GM12872 (cell line): ENCODE measurements around the gene TOM1L2.

ENCODE experiments used
- CTCF ChIP-seq: IDR thresholded peaks from 3 replicates; pipeline ENCODE4 v1.5.1; 2011; ENCODE audit warnings: low read depth, mild to moderate bottlenecking, low read length, moderate library complexity; ENCODE audit not compliant: insufficient read depth

The TOM1L2 gene

DNA sequence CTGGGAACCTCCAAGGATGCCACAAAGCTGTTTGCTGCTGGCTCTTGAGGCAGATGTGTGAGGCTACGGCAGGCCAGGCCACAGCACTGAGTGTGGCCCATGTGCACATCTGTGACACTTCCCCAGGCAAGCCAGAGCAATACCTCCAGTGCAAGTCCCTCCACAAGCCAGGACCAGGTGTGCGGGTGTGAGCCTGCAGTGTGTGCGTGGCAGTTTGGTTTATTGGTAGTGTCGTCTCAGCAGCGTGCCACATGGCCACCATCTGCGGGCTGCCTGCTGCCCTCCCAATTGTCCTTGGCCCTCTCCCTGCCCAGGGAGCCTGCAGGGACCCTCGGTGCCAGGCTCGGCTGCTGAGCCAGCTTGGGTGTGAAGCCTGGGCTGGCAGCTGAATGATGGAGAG is 125.6 kb downstream of the TOM1L2 start:
- no peak for TF ChIP-seq CTCF

- TF ChIP-seq CTCF: no peak
Observed at GRCh38 chr17:17846003-17846402, 126.2 kb downstream of the TOM1L2 start.

- TF ChIP-seq CTCF: no peak
Observed at GRCh38 chr17:17845046-17845775, 127.0 kb downstream of the TOM1L2 start.

DNA sequence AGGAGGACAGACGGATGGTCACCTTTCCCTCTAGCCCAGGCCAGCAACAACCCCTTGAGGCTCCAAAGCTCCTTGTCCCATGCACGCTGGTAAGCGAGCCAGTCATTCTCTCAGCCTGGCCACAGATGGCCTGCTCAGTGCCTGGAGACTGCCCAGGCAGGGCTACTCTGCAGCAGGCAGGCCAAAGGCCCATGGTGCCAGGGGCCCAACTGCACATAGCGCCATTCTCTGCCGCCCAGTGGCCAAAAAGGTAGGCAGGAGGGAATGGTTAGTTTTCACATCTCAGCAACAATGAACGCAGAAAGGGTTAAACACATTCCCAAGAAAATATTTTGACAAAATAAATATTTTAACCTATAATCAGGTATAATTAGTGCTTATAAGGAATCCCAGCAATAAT is 127.7 kb downstream of the TOM1L2 start:
- TF ChIP-seq CTCF: no peak

GRCh38 chr17:17844079-17844478 is 128.1 kb downstream of the TOM1L2 start:
- TF ChIP-seq CTCF: no peak

DNA sequence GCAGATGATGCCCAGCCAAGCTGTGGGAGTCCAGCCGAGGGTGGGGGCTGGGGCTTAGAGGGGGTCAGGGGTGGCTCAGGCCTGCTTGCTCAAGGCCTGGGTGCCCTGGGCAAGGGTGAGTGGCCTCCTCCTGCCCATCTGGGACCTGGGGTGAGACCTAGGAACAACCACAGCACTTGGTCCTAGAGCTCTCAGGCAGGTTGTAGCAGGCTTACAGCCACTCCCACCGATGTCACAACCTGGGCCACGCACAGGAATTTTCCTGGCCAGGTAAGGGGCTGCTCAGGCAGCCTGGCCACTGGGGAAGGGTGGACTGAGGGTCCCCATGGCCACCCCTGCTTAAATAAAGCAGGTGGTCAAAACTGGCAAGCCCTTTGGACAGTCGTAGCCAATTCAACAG is 129.1 kb downstream of the TOM1L2 start:
- no peak for TF ChIP-seq CTCF

- TF ChIP-seq CTCF: no peak
Observed at GRCh38 chr17:17842111-17842876, 129.9 kb downstream of the TOM1L2 start.
